ENCODE data around the gene KCNH2.
"Not testable (repeated sequence)": the region's sequence is repeated elsewhere in the genome, so short reads cannot be mapped to it uniquely, and the experiment has no call there.

KCNH2 gene

DNA sequence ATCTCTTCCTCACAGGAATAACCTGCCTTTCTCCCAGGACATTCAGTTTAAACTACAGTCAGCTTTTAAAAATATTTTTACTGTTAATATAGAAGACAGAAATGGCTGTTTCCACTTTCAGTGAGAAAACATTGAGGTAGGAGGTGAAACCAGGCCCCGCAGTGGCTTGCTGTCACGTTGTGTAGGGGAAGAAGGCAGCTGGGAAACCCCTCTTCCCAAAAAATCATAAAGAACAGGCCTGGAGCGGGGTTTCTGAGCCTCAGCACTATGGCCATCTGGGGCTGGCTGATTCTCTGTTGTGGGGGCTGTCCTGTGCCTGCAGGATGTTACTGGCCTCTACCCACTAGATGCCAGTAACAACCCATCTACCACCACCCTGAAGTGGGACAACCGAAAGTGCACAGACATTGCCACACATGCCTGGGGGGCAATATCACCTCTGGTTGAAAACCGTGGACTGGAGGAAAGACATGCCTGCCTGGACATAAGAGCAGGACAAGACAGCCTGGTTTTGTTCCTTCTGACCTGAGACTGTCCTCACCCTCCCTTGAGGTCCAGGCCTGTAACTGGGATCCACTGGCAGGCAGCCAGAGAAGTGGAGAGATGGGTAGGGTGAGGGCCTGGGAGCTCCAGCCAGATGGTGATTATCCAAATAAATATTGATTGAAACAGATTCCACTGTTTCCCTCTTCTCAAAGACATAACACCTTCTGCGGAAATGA, 43.9 kb downstream of the KCNH2 start:
- DNase-seq (ENCODE audit: low spot score) = no peak

DNA sequence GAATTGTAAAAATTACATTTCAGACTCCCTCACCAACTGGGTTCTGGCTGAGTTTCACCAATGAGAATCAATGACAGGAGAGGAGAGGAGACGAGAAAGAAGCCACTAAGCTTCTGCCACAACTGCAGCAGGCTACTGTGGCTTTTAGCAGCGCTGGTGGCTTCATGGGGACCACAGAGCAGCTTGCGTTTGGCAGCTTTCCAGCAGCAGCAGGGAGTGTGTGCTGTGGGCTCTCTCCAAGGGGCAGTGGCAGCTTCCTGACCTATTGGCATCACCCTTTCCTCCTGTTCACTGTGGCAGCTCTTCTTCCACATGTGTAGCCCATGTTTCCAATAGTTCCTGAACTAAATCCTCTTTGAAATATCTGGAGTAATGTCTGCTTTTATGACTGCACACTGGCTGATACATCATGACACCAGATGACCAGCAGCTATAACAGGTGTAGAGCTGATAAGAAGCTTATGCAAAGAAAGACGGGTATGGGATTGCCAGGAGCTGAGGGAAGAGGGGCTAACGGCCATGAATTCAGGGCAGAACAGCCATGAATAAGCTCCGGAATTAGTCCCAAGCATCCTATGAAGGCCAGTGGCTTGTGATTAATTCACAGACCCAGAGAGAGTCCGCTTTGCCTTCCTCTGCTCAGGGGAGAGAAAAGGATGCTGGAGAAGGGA, 46.8 kb downstream of the KCNH2 start:
- DNase-seq (ENCODE audit: low spot score) = no peak

- DNase-seq (ENCODE audit: low spot score) = no peak
These were observed 49.6 kb downstream of the KCNH2 start for GRCh38 chr7:150928541-150928940.

- DNase-seq (ENCODE audit: low spot score) = no peak
These were observed 50.2 kb downstream of the KCNH2 start for GRCh38 chr7:150927956-150928344.

DNA sequence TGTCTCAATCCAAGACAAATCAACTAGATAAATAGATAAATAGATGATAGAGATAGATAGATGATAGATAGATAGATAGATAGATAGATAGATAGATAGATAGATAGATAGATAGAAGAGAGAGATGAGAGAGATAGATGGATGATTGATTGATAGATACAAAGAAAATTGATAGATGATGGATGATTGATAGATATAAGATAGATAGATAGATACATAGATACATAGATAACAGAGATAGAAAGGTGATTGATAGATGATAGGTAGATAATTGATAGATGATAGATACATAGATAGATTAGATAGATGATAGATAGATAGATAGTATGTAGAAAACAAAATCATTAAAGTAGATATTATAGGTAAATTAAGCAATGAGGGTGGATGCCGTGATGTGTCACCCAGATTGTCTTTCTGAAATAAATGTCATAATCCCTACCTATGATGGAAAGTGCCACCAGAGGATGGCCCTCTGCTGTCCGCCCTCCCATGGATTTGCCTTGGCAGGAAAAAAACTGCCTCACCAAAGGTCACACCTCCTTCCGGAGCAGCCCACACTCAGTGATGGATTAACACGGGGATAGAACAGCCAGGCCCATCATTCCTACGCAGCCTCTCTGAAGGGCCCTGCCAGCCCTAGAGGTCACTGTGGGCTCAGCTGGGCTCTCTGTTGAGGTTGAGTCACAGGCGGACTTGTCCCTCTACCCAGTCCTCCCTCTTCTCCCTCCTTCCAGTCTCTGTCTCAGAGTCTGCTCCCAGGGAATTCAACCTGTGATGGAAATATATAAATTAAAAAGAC, 50.8 kb downstream of the KCNH2 start:
- DNase-seq (ENCODE audit: low spot score) = no peak

DNA sequence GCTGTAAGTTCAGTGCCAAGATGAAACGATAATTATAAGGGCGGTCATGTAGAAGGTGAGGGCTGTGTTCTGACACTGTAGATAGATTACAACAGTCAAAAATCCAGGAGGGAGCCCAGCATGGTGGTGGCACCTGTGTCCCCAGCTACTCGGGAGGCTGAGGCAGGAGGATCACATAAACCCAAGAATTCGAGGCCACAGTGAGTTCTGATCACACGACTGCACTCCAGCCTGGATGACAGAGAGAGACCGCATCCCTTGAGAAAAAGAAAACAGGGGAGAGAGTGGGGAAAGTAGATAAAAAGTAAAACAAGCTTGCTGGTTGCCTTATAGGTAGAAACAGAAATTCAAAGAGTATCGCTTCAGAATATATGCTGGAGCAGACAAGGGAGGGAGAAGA, 52.1 kb downstream of the KCNH2 start:
- no peak for DNase-seq (ENCODE audit: low spot score)

- DNase-seq (ENCODE audit: low spot score) = no peak
These were observed 53.7 kb downstream of the KCNH2 start for GRCh38 chr7:150924369-150924781.

DNA sequence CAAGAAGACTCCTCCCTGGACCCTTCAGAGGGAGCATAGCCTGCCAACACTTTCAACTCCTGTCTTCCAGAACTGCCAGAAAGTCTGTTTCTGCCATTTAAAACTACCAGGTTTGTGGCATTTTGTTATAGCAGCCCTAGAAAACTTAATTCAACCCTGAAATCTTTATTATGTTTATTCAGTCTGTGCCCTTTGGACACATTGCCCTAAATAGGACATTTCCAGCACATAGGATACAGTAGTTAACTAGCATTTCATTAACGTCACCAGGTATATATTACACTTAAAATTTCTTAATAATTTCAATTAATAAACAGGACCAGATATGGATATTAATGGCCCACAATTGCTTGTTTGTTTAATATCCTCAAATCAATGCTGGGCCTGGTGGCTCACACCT, 54.3 kb downstream of the KCNH2 start:
- no peak for DNase-seq (ENCODE audit: low spot score)

- DNase-seq (ENCODE audit: low spot score) = no peak
These were observed 54.9 kb downstream of the KCNH2 start for GRCh38 chr7:150923196-150923595.

DNA sequence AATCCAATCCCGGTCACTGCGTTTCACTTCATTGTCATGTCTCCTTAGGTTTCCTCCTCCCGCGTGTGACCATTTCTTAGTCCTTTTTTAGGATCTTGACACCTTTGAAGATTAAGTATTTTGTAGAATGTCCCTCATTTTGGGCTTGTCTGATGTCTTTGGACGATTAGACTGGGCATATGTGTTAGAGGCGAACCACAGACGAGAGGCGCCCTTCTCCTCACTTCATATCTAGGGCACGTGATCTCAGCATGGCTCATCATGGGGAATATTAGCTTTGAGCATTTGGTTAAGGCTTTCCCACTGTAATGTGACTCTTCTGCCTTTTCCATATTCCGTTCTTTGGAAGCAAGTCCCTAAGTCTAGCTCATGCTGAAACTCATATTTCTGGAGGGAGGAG, 59.0 kb downstream of the KCNH2 start:
- no peak for DNase-seq (ENCODE audit: low spot score)

DNA sequence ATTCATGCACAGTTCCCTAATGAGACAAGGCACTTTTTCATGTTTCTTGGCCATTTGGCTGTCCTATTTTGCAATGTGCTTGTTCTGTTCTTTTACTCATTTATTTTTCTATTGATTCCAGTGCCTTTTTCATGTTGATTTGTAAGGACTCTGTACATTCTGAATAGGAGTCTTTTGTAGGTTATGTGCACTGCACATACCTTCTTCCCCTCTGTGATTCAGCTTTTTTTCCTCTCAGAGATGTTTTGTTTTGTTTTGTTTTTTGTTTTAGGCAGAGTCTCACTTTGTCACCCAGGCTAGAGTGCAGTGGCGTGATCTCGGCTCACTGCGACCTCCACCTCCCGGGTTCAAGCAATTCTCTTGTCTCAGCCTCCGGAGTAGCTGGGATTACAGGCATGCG, 59.7 kb downstream of the KCNH2 start:
- no peak for DNase-seq (ENCODE audit: low spot score)

- no peak for DNase-seq (ENCODE audit: low spot score)
These were observed 60.2 kb downstream of the KCNH2 start for GRCh38 chr7:150917969-150918368.

- no peak for DNase-seq (ENCODE audit: low spot score)
These were observed 61.5 kb downstream of the KCNH2 start for GRCh38 chr7:150916670-150917069.

DNA sequence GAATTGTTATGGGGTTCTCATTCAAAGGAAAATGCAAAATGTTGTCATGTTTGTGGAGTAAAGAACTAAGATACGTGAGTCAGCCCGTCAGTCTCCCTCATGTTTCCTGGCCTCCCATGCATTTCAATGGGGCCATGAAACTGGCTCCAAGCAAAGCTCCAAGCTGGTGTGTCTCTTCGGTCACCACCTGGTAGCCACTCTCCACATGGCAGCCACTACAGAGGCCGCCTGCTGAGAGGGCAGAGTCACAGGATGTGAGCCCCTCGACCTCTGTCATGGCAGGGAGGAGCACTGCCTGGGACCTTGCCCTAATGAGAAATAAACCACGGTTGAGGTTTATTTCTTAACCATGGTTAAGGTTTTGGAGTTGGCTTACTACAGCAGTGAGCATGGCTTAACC, 63.2 kb downstream of the KCNH2 start:
- DNase-seq (ENCODE audit: low spot score) = no peak

- no peak for DNase-seq (ENCODE audit: low spot score)
These were observed 63.9 kb downstream of the KCNH2 start for GRCh38 chr7:150914196-150914595.

GRCh38 chr7:150912427-150912826, 65.7 kb downstream of the KCNH2 start:
- DNase-seq (ENCODE audit: low spot score) = no peak

- DNase-seq (ENCODE audit: low spot score) = no peak
These were observed 66.4 kb downstream of the KCNH2 start for GRCh38 chr7:150911590-150912267.

- no peak for DNase-seq (ENCODE audit: low spot score)
These were observed 67.1 kb downstream of the KCNH2 start for GRCh38 chr7:150910996-150911422.

DNA sequence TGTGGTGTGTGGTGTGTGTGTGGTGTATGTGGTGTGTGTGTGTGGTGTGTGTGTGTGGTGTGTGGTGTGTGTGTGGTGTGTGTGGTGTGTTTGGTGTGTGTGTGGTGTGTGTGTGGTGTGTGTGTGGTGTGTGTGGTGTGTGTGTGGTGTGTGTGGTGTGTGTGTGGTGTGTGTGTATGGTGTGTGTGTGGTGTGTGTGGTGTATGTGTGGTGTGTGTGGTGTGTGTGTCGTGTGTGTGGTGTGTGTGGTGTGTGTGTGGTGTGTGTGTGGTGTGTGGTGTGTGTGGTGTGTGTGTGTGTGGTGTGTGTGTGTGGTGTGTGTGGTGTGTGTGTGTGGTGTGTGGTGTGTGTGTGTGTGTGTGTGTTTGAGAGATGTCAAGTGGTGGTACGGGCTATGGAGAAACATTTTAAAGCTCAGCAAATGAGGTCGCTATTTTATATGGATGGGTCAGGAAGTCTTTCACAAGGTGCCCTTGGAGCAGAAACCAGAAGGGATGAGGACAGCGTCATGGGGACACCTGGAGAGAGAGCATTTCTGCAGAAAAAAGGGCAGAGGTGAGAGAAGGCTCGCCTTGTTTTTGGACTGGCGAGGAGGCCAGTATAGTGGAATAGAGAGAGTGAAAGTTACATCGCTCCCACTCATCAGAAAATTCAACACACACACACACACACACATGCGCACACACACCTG, 67.7 kb downstream of the KCNH2 start:
- not testable (repeated sequence) for DNase-seq (ENCODE audit: low spot score)

DNA sequence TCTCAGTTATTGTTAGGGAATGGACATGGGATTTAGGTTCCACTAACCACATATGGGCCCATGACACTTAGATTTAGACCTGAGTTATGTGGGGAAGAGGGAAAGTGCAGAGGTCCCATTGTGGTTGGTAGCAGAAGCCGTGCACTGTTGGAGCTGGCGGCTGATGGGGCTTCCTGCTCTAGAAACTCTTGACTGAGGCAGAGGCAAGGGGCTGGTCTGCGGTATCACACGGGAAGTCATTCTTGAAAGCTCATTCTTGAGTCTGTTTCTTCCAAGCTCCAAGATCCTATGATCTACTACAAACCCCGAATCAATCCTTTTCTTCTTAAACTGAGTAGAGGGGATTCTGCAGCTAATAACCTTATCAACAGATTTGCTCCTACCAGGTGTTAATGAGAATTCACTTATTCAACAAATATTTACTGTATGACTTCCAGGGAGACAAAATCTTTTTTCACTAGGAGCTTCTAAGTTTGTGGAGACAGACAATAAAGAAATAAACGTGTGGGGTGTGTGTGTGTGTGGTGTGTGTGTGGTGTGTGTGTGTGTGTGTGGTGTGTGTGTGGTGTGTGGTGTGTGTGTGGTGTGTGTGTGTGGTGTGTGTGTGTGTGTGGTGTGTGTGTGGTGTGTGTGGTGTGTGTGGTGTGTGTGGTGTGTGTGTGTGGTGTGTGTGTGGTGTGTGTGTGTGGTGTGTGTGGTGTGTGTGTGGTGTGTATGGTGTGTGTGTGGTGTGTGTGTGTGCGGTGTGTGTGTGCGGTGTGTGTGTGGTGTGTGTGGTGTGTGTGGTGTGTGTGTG, 68.7 kb downstream of the KCNH2 start:
- DNase-seq (ENCODE audit: low spot score) = no peak

GRCh38 chr7:150908173-150908572, 69.9 kb downstream of the KCNH2 start:
- DNase-seq (ENCODE audit: low spot score) = no peak

Measured in ecto neural progenitor cell (in vitro differentiated cells).